GM19043 (cell line): ENCODE measurements around the gene PTPRN.
A peak's percentile ranks its signal among the peaks of the same experiment; 100 is the strongest.
"Not testable (repeated sequence)": the region's sequence is repeated elsewhere in the genome, so short reads cannot be mapped to it uniquely, and the experiment has no call there.

Source experiments
- ATAC-seq: cut with Tn5 transposase; IDR thresholded peaks from one replicate; pipeline ENCODE4 v1.9.1; 2021; ENCODE audit warnings: low read depth; ENCODE audit not compliant: unreplicated experiment

PTPRN gene

GRCh38 chr2:219272356-219272755 lies 36.8 kb downstream of the PTPRN start:
- no peak for ATAC-seq

DNA sequence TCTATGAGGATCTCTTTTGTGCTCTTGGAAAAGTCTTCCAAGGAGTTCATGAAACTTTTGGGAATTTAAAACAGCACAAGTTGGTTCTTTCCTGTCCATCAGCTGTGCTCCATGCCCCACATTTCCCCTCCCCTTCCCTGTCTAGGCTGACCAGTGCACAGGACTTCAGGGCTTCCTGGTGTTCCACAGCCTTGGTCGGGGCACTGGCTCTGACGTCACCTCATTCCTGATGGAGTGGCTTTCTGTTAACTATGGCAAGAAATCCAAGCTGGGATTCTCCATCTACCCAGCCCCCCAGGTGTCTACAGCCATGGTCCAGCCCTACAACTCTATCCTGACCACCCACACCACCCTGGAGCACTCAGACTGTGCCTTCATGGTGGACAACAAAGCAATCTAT lies 38.2 kb downstream of the PTPRN start:
- no peak for ATAC-seq

- no peak for ATAC-seq
These were observed 39.2 kb downstream of the PTPRN start for GRCh38 chr2:219270055-219270372.

GRCh38 chr2:219269362-219270054 lies 39.7 kb downstream of the PTPRN start:
- no peak for ATAC-seq

DNA sequence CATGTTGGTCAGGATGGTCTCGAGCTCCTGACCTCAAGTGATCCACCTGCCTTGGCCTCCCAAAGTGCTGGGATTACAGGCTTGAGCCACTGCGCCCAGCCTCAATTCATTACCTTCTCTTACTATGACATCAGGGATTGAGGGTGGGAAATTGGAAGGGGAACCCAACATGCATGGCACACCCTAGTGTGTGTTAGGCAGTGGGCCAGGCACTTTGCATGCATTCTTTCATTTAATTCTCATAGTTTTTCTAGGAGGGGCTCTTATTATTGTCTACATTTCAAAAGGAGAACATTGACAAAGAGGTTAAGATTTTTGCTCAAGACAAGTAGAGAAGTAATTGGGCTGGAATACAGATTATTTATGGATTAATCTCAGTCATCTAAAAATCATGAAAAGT lies 40.9 kb downstream of the PTPRN start:
- no peak for ATAC-seq

DNA sequence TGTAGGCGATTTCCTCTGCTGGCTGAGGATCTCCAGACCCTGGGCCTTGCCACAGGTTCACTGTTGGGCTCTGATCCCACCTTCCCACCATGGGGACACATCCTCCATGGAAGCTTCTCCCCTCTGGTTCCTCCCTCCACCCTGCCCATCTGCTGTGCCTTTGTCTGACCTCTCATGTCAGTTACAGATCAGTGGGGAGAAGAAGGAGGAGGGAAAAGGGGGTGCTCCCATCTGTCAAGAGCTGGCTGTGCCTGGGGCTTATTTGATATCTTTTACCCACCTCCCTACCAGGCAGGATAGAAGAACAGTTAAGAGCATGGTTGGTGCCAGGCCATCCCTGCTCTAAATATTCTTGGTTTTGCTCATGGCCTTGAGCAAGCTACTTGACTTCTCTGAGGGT lies 42.3 kb downstream of the PTPRN start:
- no peak for ATAC-seq

DNA sequence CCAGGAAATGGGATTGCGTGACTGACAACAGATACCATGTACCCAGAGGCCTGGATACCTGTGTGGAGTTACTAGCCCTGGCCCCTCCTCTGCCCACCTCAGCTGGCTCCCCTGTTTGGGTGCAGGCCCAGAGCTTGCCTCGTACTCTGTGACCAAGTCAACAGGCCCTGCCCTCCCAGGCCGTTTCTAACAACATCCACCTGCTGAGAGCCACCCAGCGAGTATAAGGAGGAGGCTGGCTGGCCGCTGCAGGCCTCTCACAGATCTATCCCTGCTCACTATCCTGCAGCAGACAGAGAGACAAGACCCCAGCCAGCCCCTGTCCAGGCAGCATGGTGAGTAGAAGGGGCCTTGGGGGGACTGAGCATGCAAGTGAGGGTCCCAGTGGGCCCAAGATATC lies 43.0 kb downstream of the PTPRN start:
- ATAC-seq: no peak

GRCh38 chr2:219261024-219261855 lies 48.0 kb downstream of the PTPRN start:
- no peak for ATAC-seq

- not testable (repeated sequence) for ATAC-seq
These were observed 50.3 kb downstream of the PTPRN start for GRCh38 chr2:219258942-219259341.

- peak; percentile 32 for ATAC-seq
These were observed 54.5 kb downstream of the PTPRN start for GRCh38 chr2:219254590-219255201.

GRCh38 chr2:219253753-219254589 lies 55.2 kb downstream of the PTPRN start, which contains the start of gene TUBA4A:
TSS of gene TUBA4A (minus strand) at chr2:219253918. CDS start at chr2:219253858, 60 bp downstream.
- peak; percentile 40 for ATAC-seq

- no peak for ATAC-seq
These were observed 56.1 kb downstream of the PTPRN start, which contains the start of gene TUBA4B for GRCh38 chr2:219252900-219253752. TSS of gene TUBA4B (plus strand) at chr2:219253243. CDS start at chr2:219253408, 165 bp downstream.

DNA sequence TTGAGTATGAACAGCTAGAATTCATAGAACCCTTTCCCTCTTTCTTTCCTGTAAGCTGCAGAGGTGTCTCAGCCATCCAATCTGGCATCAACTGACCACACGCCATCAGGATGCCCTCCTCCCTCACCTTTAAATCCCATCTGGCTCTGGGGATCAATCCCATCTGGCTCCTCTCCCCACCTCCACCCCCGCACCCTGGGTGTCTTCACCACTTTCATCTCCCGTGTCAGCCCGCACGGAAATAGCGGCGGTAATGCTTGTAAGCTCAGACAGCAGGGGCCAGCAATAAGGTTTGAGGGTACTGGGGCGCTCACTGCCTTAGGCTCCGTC lies 56.7 kb downstream of the PTPRN start:
- no peak for ATAC-seq

- no peak for ATAC-seq
These were observed 57.1 kb downstream of the PTPRN start for GRCh38 chr2:219252084-219252483.

DNA sequence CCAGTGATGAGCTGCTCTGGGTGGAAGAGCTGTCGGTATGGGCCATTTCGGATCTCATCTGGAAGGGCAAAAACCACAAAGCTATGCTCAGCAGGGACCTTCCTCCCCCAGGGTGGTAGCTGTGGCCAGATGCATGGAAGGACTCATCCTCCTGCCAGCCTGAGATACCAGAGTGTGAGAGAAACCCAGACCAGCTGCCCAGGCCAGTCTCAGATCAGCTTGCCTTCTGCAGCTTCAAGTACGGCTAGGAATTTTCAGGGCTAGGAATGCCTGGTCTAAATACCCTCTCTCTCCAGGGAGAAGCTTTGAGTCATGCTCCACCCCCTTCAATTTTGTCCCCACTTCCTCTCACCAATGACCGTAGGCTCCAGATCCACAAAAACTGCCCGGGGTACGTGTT lies 57.5 kb downstream of the PTPRN start:
- no peak for ATAC-seq

DNA sequence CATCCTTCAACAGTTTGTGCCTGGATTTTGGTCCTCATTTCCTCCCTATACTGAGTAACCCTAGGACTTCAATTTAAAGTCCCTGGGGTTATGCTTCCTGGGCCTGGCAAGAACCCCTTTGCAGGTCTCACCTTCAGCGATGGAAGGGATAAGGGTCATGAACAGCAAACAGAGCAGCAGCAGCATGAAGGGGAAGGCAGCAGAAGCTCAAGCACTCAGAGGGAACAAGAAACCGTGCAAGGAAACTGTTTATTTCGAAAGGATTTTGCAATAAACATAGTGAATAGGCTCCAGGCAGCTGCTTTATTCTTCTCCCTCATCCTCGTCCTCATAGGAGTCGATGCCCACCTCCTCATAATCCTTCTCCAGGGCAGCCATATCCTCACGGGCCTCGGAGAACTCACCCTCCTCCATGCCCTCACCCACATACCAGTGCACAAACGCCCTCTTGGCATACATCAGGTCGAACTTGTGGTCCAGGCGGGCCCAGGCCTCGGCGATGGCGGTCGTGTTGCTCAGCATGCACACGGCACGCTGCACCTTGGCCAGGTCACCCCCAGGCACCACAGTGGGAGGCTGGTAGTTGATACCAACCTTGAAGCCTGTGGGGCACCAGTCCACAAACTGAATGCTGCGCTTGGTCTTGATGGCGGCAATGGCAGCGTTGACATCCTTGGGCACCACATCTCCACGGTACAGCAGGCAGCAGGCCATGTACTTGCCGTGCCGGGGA lies 59.0 kb downstream of the PTPRN start:
- ATAC-seq: no peak

GRCh38 chr2:219249203-219249980 lies 59.8 kb downstream of the PTPRN start:
- ATAC-seq: peak; percentile 41

- no peak for ATAC-seq
These were observed 60.4 kb downstream of the PTPRN start for GRCh38 chr2:219248845-219249202.
